SK-N-SH (cell line): Measurements from ENCODE around the gene SIL1.

ENCODE experiments used
- FOXM1 ChIP-seq: IDR thresholded peaks from 2 replicates; pipeline ENCODE4 v1.4.0; 2012; ENCODE audit warnings: low read depth, mild to moderate bottlenecking
- GATA2 ChIP-seq: sonication (generic); formaldehyde crosslinking; IDR thresholded peaks from 2 replicates; pipeline ENCODE4 v1.5.0; 2020; ENCODE audit warnings: mild to moderate bottlenecking, missing genetic modification reagents
- MAX ChIP-seq: IDR thresholded peaks from 2 replicates; pipeline ENCODE4 v1.4.0; 2012; ENCODE audit warnings: low read depth
- RAD21 ChIP-seq: IDR thresholded peaks from 2 replicates; pipeline ENCODE4 v1.6.1; 2012; ENCODE audit warnings: mild to moderate bottlenecking, low read length
- SIN3A ChIP-seq: IDR thresholded peaks from 2 replicates; pipeline ENCODE4 v1.6.1; 2012; ENCODE audit warnings: low read depth, mild to moderate bottlenecking, low read length, moderate library complexity, borderline replicate concordance
- USF2 ChIP-seq: fragments of 150-350 bp; IDR thresholded peaks from 2 replicates; pipeline ENCODE4 v1.6.1; 2017; ENCODE audit warnings: antibody characterized with exemption, low read length, low read depth, borderline replicate concordance
- YY1 ChIP-seq: IDR thresholded peaks from 2 replicates; pipeline ENCODE4 v1.4.0; 2012; ENCODE audit warnings: low read depth, mild to moderate bottlenecking
- TF ChIP-seq, protein P1 (sequence below): IDR thresholded peaks from 2 replicates; pipeline ENCODE4; 2012
- TF ChIP-seq, protein P2 (sequence below): fragments of 200-600 bp; sonication (generic); IDR thresholded peaks from 2 replicates; pipeline ENCODE4 v1.6.1; 2017; ENCODE audit warnings: antibody characterized with exemption, mild to moderate bottlenecking, moderate library complexity
- TF ChIP-seq, protein P3 (sequence below): IDR thresholded peaks from 2 replicates; pipeline ENCODE4 v1.6.1; 2012; ENCODE audit warnings: mild to moderate bottlenecking, low read depth, low read length, moderate library complexity

DNA sequence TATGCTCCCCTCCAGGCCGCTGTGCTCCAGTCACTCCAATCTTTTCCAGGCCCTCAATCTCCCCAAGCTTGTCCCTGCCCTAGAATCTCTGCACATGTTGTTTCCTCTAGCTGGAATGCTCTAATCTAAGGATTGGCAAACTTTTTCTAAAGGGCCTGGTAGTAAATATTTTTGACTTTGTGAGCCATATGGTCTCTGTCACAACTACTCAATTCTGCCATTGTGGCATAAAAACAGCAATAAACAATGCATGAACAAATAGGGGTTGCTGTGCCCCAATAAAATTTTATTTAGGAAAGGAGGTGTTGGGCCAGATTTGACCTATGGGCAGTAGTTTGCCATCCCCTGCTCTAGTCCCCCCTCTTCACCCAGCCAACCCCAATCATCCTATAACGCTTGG, 172.5 kb downstream of the SIL1 start:
- TF ChIP-seq, protein P1, sequence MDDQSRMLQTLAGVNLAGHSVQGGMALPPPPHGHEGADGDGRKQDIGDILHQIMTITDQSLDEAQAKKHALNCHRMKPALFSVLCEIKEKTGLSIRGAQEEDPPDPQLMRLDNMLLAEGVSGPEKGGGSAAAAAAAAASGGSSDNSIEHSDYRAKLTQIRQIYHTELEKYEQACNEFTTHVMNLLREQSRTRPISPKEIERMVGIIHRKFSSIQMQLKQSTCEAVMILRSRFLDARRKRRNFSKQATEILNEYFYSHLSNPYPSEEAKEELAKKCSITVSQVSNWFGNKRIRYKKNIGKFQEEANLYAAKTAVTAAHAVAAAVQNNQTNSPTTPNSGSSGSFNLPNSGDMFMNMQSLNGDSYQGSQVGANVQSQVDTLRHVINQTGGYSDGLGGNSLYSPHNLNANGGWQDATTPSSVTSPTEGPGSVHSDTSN, result no peak
- TF ChIP-seq, protein P2, sequence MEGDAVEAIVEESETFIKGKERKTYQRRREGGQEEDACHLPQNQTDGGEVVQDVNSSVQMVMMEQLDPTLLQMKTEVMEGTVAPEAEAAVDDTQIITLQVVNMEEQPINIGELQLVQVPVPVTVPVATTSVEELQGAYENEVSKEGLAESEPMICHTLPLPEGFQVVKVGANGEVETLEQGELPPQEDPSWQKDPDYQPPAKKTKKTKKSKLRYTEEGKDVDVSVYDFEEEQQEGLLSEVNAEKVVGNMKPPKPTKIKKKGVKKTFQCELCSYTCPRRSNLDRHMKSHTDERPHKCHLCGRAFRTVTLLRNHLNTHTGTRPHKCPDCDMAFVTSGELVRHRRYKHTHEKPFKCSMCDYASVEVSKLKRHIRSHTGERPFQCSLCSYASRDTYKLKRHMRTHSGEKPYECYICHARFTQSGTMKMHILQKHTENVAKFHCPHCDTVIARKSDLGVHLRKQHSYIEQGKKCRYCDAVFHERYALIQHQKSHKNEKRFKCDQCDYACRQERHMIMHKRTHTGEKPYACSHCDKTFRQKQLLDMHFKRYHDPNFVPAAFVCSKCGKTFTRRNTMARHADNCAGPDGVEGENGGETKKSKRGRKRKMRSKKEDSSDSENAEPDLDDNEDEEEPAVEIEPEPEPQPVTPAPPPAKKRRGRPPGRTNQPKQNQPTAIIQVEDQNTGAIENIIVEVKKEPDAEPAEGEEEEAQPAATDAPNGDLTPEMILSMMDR, result no peak
- TF ChIP-seq USF2 (no peak), FOXM1 (no peak), MAX (no peak), SIN3A (no peak), RAD21 (no peak), YY1 (no peak), GATA2 (CRISPR knock-in tag) (no peak)
- TF ChIP-seq, protein P3, sequence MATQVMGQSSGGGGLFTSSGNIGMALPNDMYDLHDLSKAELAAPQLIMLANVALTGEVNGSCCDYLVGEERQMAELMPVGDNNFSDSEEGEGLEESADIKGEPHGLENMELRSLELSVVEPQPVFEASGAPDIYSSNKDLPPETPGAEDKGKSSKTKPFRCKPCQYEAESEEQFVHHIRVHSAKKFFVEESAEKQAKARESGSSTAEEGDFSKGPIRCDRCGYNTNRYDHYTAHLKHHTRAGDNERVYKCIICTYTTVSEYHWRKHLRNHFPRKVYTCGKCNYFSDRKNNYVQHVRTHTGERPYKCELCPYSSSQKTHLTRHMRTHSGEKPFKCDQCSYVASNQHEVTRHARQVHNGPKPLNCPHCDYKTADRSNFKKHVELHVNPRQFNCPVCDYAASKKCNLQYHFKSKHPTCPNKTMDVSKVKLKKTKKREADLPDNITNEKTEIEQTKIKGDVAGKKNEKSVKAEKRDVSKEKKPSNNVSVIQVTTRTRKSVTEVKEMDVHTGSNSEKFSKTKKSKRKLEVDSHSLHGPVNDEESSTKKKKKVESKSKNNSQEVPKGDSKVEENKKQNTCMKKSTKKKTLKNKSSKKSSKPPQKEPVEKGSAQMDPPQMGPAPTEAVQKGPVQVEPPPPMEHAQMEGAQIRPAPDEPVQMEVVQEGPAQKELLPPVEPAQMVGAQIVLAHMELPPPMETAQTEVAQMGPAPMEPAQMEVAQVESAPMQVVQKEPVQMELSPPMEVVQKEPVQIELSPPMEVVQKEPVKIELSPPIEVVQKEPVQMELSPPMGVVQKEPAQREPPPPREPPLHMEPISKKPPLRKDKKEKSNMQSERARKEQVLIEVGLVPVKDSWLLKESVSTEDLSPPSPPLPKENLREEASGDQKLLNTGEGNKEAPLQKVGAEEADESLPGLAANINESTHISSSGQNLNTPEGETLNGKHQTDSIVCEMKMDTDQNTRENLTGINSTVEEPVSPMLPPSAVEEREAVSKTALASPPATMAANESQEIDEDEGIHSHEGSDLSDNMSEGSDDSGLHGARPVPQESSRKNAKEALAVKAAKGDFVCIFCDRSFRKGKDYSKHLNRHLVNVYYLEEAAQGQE, result no peak
